CD8-positive, alpha-beta memory T cell (primary cell): ENCODE measurements around the gene RBM18. TPM values are rescaled to one million over a fixed set of nuclear protein-coding genes. Genes with fewer than 3 reads are reported as not detected.
A peak's percentile ranks its signal among the peaks of the same experiment; 100 is the strongest.

Experiments
- CTCF ChIA-PET: fragments of 350-600 bp; sonication (Branson Sonifier 250); formaldehyde crosslinking; loops from one replicate; lab custom pipeline; 2021; ENCODE audit warnings: antibody characterized with exemption; lab: Charles Lee
- POLR2A ChIA-PET: fragments of 350-600 bp; sonication (Branson Sonifier 250); formaldehyde crosslinking; loops from one replicate; lab custom pipeline; 2021; ENCODE audit warnings: antibody characterized with exemption; lab: Charles Lee
- DNase-seq, 5 donors: peaks; one replicate each; pipeline versions ENCODE4 v3.0.0 to v3.0.0-alpha.2; 2020 to 2022; ENCODE audit warnings: mixed read lengths in 1 of 5
- H3K27ac ChIP-seq: one replicate; pipeline ENCODE4 v1.7.0; 2013; ENCODE audit warnings: low read depth, mild to moderate bottlenecking, low read length, moderate library complexity
- H3K27me3 ChIP-seq: 2 replicates; pipeline ENCODE4 v1.7.0; 2013; ENCODE audit warnings: low read length, mild to moderate bottlenecking; ENCODE audit not compliant: insufficient read depth, poor library complexity, severe bottlenecking
- H3K36me3 ChIP-seq: 2 replicates; pipeline ENCODE4 v1.7.0; 2013; ENCODE audit warnings: mild to moderate bottlenecking, low read length, moderate library complexity; ENCODE audit not compliant: insufficient read depth
- H3K4me1 ChIP-seq: 2 replicates; pipeline ENCODE4 v1.7.0; 2013; ENCODE audit warnings: mild to moderate bottlenecking, low read length, moderate library complexity; ENCODE audit not compliant: insufficient read depth
- H3K4me3 ChIP-seq: 2 replicates; pipeline ENCODE4 v1.7.0; 2013; ENCODE audit warnings: mild to moderate bottlenecking, low read length
- H3K9me3 ChIP-seq: 2 replicates; pipeline ENCODE4 v1.7.0; 2013; ENCODE audit warnings: mild to moderate bottlenecking, low read length
- H3K27ac Mint-ChIP-seq, 8 donors: one replicate each; pipeline ENCODE4 v1.8.0; 2020 to 2021; ENCODE audit warnings: mixed read lengths in 8 of 8, mild to moderate bottlenecking in 6 of 8, inconsistent platforms in 3 of 8, moderate library complexity in 3 of 8
- H3K27me3 Mint-ChIP-seq, 2 donors: one replicate each; pipeline ENCODE4 v1.8.0; 2020 to 2021; ENCODE audit warnings: mixed read lengths in 2 of 2, mild to moderate bottlenecking in 1 of 2, moderate library complexity in 1 of 2
- H3K36me3 Mint-ChIP-seq, 3 donors: one replicate each; pipeline ENCODE4 v1.8.0; 2020 to 2021; ENCODE audit warnings: mixed read lengths in 3 of 3, inconsistent platforms in 1 of 3, mild to moderate bottlenecking in 1 of 3
- H3K4me1 Mint-ChIP-seq, 3 donors: one replicate each; pipeline ENCODE4 v1.8.0; 2020 to 2021; ENCODE audit warnings: mixed read lengths in 3 of 3, inconsistent platforms in 1 of 3, mild to moderate bottlenecking in 1 of 3
- H3K4me3 Mint-ChIP-seq, 7 donors: one replicate each; pipeline ENCODE4 v1.8.0; 2020 to 2021; ENCODE audit warnings: mixed read lengths in 7 of 7, mild to moderate bottlenecking in 6 of 7, moderate library complexity in 4 of 7, inconsistent platforms in 2 of 7
- H3K9me3 Mint-ChIP-seq, 5 donors: one replicate each; pipeline ENCODE4 v1.8.0; 2020 to 2022; ENCODE audit warnings: mixed read lengths in 5 of 5, mild to moderate bottlenecking in 3 of 5, moderate library complexity in 2 of 5, inconsistent platforms in 1 of 5
- polyA plus RNA-seq: library from polyadenylated mRNA; unstranded; fragments of 300-500 nt; fragmentation: Illumina TruSeq; gene quantifications from one replicate; pipeline ENCODE4 v1.2.3, GENCODE V29; 2021
- total RNA-seq, 2 experiments: library from RNA; stranded (reverse); gene quantifications; one replicate each; pipeline ENCODE4 v1.2.3, GENCODE V29; 2021

The RBM18 gene
- total and polyA plus RNA-seq, 3 experiments from 2014 or later, result 26.2 to 37.4 (median 36.6) TPM

DNA sequence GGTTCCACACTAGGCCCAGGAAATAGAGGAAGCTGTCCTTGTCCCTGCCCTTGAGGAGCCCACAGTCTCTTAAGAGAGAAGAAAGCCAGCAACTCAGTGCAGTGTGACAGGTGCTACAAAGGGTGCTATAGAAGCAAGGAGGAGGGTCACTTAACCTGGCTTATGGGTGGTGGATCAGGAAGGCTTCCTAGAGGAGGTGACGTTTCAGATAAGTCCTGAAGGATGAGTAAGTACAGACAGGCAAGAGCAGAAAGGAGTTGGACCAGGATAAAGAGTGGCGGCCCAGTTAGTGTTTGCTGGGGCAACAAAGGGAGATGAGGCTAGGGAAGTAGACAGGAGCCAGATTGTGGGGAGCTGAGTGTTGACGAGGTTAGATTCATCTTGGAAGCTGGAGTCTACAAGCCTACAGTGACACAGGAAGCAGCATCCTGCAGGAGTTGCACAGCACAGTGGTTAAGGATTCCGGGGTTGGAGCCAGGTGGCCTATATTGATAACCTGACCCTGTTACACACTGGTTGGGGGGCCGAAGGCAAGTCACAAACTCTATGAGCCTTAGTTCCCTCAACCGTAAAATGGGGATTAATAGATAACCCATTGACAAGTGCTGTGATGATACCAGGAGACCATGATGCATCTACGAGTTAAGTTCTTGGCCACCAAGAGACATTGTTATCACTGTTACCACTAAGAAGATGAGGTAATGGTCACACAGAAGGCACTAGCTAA, 30.5 kb downstream of the RBM18 start:
- ChIA-PET POLR2A (no interaction called here), CTCF (no interaction called here)
- H3K27me3 Mint-ChIP-seq, result peaks cover 0 to 10% of the 10 kb centered on the region in 2 donors
- DNase-seq, result no peak
- Histone ChIP-seq H3K4me3 (no peak overlapping the region), H3K27me3 (peaks cover 17% of the 10 kb centered on the region), H3K9me3 (no peaks in the 10 kb centered on the region), H3K4me1 (no peaks in the 10 kb centered on the region), H3K36me3 (no peaks in the 10 kb centered on the region), H3K27ac (no peak overlapping the region)
- H3K36me3 Mint-ChIP-seq, result peaks cover 0 to 8% (median 2%) of the 10 kb centered on the region in 3 donors
- no peak overlapping the region for H3K4me3 Mint-ChIP-seq
- no peaks in the 10 kb centered on the region for H3K4me1 Mint-ChIP-seq
- no peak overlapping the region for H3K27ac Mint-ChIP-seq
- no peaks in the 10 kb centered on the region for H3K9me3 Mint-ChIP-seq

DNA sequence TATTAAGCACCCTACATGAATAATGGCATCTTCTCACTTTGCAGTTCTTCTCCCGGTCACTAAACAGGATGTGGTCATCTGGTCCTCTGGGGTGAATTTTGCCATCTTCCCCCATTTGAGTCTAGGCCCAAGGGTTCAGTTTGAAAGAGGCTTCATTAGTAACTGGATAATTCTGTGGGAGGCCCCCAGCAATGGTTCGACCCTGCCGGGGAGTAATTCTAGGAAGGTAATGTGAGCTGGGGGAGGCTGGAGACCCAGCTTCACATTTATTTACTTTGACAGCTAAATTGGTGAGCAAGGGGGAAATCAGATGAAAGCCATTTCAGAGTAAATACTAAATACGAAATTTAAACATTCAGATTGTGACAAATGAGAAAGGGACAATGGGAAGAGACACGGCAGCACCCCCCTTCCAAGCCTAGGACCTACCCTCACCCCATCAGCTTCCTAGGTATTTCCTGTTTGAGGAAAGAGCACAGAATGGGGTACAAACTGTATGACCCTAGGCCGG, 31.8 kb downstream of the RBM18 start:
- peak overlapping the region in 1 of 7 donors; percentile 21 for H3K4me3 Mint-ChIP-seq
- ChIA-PET CTCF (no interaction called here), POLR2A (no interaction called here)
- H3K27me3 ChIP-seq, result peaks cover 20% of the 10 kb centered on the region
- DNase-seq, result no peak
- no peaks in the 10 kb centered on the region for H3K4me1 Mint-ChIP-seq
- H3K27ac Mint-ChIP-seq, result no peak overlapping the region
- H3K4me3 ChIP-seq, result no peak overlapping the region
- no peaks in the 10 kb centered on the region for H3K36me3 ChIP-seq
- H3K36me3 Mint-ChIP-seq, result no peaks in the 10 kb centered on the region
- H3K9me3 Mint-ChIP-seq, result no peaks in the 10 kb centered on the region
- peaks cover 2 to 10% of the 10 kb centered on the region in 2 donors for H3K27me3 Mint-ChIP-seq
- no peaks in the 10 kb centered on the region for H3K4me1 ChIP-seq
- no peak overlapping the region for H3K27ac ChIP-seq
- no peaks in the 10 kb centered on the region for H3K9me3 ChIP-seq

DNA sequence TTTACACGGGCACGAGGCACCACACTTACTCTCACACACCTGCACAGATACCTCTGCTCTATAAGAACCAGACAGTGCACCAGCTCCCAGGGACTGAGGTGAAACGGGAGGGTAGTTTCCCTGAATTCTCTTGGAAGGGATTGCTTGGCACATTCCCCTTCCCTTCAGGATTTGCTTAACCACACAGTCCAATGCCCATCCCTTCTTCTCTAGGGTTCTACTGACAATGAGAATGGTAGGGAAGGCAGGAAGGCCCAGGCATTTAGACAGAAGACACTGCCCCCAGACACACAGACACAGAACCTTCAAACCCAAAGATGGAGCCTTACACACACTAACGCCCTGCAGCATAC, 35.2 kb downstream of the RBM18 start:
- ChIA-PET CTCF (no interaction called here), POLR2A (no interaction called here)
- no peak for DNase-seq
- Histone ChIP-seq H3K4me3 (no peak overlapping the region), H3K4me1 (no peaks in the 10 kb centered on the region), H3K9me3 (no peaks in the 10 kb centered on the region), H3K27ac (no peak overlapping the region), H3K36me3 (no peaks in the 10 kb centered on the region), H3K27me3 (peaks cover 20% of the 10 kb centered on the region)
- Mint-ChIP-seq H3K27ac (no peak overlapping the region), H3K36me3 (no peaks in the 10 kb centered on the region), H3K27me3 (peaks cover 25 to 40% of the 10 kb centered on the region in 2 donors), H3K9me3 (no peaks in the 10 kb centered on the region), H3K4me3 (no peak overlapping the region), H3K4me1 (peaks cover 7 to 10% (median 8%) of the 10 kb centered on the region in 3 donors)

DNA sequence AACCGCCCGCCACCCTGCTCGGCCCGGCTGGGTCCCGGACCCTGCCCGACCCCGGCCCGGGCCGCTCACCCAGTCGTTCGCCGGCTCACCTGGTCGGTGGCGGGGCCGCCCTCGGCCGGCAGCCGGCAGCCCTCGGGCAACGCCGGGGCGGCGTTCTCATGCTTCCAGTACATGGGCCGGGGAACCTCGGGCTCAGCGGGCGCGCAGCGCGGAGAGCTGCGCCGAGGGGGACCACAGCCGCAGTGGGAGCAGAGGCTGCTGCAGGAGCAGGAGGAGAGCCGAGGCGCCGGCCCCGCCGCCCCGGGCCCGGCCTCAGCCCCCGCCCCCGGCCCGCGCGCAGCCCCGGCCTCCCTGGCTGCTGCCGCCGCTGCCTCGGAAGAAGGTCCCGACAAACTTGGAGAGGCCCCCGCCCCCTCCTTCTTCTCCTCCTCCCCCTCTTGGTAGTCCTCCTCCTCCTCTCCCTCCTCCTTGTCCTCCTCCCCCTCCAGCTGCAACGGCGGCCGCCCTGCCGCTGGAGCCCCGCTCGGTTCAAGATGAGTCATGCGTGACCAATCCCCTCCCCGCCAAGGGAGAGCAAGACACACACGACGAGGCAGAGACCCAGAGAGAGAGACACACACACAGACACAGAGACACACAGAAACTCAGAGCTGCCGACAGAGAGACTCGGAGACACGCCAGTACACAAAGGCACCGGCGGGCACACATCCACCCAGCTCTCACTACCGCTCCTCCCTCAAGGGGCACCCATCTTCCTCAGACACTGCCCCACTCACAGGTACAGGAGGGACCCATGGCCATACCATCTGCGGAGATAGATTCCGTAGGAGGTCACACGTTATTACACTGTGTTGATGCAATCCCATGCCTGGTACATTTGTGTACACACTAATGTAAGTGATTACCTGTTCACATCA, 35.8 kb downstream of the RBM18 start, which contains the start of gene LHX6:
TSS of gene LHX6 (minus strand) at position 390 of the 917 bp plus-strand sequence. CDS start at position 173, 217 bp downstream.
- Mint-ChIP-seq H3K36me3 (no peaks in the 10 kb centered on the region), H3K9me3 (no peaks in the 10 kb centered on the region), H3K4me1 (peaks cover 7 to 10% (median 8%) of the 10 kb centered on the region in 3 donors), H3K27ac (no peak within 1 kb of the TSS), H3K4me3 (peak within 1 kb of the TSS in 4 of 7 donors; percentile 42 to 61 (median 52)), H3K27me3 (peaks cover 28 to 45% of the 10 kb centered on the region in 2 donors)
- Histone ChIP-seq H3K9me3 (no peaks in the 10 kb centered on the region), H3K4me3 (no peak within 1 kb of the TSS), H3K27me3 (peaks cover 20% of the 10 kb centered on the region), H3K27ac (no peak within 1 kb of the TSS), H3K36me3 (no peaks in the 10 kb centered on the region), H3K4me1 (no peaks in the 10 kb centered on the region)
- no peak for DNase-seq
- CTCF ChIA-PET, result no interaction called here
- POLR2A ChIA-PET, result no interaction called here

DNA sequence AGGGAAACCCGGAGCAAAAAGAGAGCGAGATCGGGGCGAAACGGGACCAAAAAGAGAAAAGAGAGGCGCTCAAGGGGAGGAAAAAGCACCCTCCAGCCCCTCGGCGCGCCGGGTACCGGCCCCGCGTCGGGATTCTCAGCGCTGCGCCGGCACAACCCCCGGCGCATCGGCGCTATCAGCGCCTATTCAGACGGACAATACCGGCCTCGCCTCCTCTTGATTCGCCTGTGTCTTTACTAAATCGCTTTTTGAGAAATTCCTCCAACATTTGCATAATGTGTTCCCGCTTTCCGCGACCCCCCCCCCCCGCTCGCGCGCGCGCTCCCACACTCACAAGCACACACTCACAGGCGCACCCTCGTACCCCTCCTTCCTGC, 36.5 kb downstream of the RBM18 start:
- H3K27me3 ChIP-seq, result peaks cover 20% of the 10 kb centered on the region

GRCh38 chr9:122227575-122227900, 37.1 kb downstream of the RBM18 start:
- DNase-seq, result no peak
- ChIA-PET POLR2A (no interaction called here), CTCF (no interaction called here)
- Histone ChIP-seq H3K36me3 (no peaks in the 10 kb centered on the region), H3K27ac (no peak overlapping the region), H3K4me1 (no peaks in the 10 kb centered on the region), H3K9me3 (no peaks in the 10 kb centered on the region), H3K27me3 (peaks cover 22% of the 10 kb centered on the region), H3K4me3 (no peak overlapping the region)
- H3K4me3 Mint-ChIP-seq, result peak overlapping the region in 5 of 7 donors; percentile 4 to 57 (median 44)
- H3K9me3 Mint-ChIP-seq, result no peaks in the 10 kb centered on the region
- no peaks in the 10 kb centered on the region for H3K36me3 Mint-ChIP-seq
- peaks cover 40 to 54% of the 10 kb centered on the region in 2 donors for H3K27me3 Mint-ChIP-seq
- H3K4me1 Mint-ChIP-seq, result peaks cover 12 to 14% (median 14%) of the 10 kb centered on the region in 3 donors
- peak overlapping the region in 1 of 8 donors; percentile 31 for H3K27ac Mint-ChIP-seq

More for the DNA sequence above, 36.5 kb downstream of the RBM18 start:
- Mint-ChIP-seq H3K27me3 (peaks cover 34 to 51% of the 10 kb centered on the region in 2 donors), H3K36me3 (no peaks in the 10 kb centered on the region), H3K4me3 (peak overlapping the region in 4 of 7 donors; percentile 42 to 61 (median 52)), H3K4me1 (peaks cover 9 to 10% (median 9%) of the 10 kb centered on the region in 3 donors), H3K9me3 (no peaks in the 10 kb centered on the region), H3K27ac (no peak overlapping the region)
- Histone ChIP-seq H3K9me3 (no peaks in the 10 kb centered on the region), H3K4me3 (no peak overlapping the region), H3K4me1 (no peaks in the 10 kb centered on the region), H3K27ac (no peak overlapping the region), H3K36me3 (no peaks in the 10 kb centered on the region)
- ChIA-PET CTCF (no interaction called here), POLR2A (no interaction called here)
- DNase-seq, result no peak

DNA sequence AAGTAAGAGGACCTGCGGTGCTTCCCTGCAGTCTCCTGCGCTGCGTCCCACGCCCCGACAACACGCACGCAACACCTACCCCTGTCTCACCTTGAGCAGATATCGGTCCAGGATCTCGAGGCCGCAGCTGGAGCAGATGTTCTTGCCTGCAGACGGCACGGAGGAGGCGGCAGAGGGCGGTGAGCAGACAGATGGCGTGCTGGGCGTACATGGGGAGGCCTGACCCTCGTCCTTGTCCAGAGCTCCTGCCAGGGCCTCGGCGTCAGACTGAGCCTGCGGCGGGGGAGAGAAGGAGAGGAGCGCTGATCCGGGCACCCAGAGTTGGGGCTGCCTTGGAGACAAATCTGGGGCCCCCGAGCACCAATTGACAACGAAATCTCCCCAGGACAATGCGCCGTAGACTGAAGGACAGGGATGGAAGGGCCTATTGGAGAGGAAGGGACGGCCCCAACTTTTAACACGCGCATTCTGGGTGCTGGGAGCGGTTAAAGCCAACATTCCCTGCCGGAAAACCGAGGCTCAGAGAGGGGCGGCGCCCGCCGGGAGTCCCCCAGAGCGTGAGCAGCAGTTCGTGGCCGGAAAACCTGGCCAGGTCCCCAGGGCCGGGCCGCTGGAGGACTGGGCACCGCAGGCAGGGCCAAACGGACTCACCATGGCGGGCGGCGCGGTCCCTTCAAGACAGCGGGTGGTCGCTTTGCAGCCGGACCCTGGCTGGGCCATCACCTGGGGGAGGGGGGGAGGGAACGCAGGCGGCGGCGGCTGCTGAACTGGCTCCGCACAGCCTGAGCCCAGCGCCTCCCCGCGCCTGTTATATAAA, 37.7 kb downstream of the RBM18 start:
- Mint-ChIP-seq H3K36me3 (no peaks in the 10 kb centered on the region), H3K4me3 (peak overlapping the region in 1 of 7 donors; percentile 33)

More for the DNA sequence above, 37.7 kb downstream of the RBM18 start:
- CTCF ChIA-PET, result no interaction called here
- Histone ChIP-seq H3K27me3 (peaks cover 25% of the 10 kb centered on the region), H3K36me3 (no peaks in the 10 kb centered on the region), H3K27ac (no peak overlapping the region), H3K9me3 (no peaks in the 10 kb centered on the region), H3K4me3 (no peak overlapping the region), H3K4me1 (no peaks in the 10 kb centered on the region)
- DNase-seq, result no peak
- H3K9me3 Mint-ChIP-seq, result no peaks in the 10 kb centered on the region
- peak overlapping the region in 1 of 8 donors; percentile 26 for H3K27ac Mint-ChIP-seq
- H3K27me3 Mint-ChIP-seq, result peaks cover 46 to 59% of the 10 kb centered on the region in 2 donors
- POLR2A ChIA-PET, result no interaction called here
- H3K4me1 Mint-ChIP-seq, result peaks cover 12 to 14% (median 14%) of the 10 kb centered on the region in 3 donors
